GM12874 (cell line): ENCODE data around the gene SIX1.

ENCODE experiments used
- CTCF ChIP-seq: IDR thresholded peaks from 2 replicates; pipeline ENCODE4 v1.5.1; 2011; ENCODE audit warnings: low read depth, mild to moderate bottlenecking, control low read depth, low read length, moderate library complexity; ENCODE audit not compliant: insufficient read depth

Gene SIX1

GRCh38 chr14:60649875-60650372 is 647 bp upstream of the SIX1 start:
- TF ChIP-seq CTCF = no peak

- peak; percentile 20; the same call in 1 of the 2 replicates for TF ChIP-seq CTCF
Observed at GRCh38 chr14:60648249-60648933, 886 bp downstream of the SIX1 start.

GRCh38 chr14:60647837-60648248 is 1.4 kb downstream of the SIX1 start:
- no peak for TF ChIP-seq CTCF

GRCh38 chr14:60647081-60647836 is 2.0 kb downstream of the SIX1 start:
- TF ChIP-seq CTCF = no peak

- TF ChIP-seq CTCF = no peak
Observed at GRCh38 chr14:60646226-60646818, 3.0 kb downstream of the SIX1 start.

- no peak for TF ChIP-seq CTCF
Observed at GRCh38 chr14:60645126-60645741, 4.0 kb downstream of the SIX1 start.

GRCh38 chr14:60644666-60645065 is 4.6 kb downstream of the SIX1 start:
- TF ChIP-seq CTCF = no peak
